Measurements from ENCODE around the gene RPTOR. TPM values are rescaled to one million over a fixed set of nuclear protein-coding genes. Genes with fewer than 3 reads are reported as not detected.
"Not testable (repeated sequence)": the region's sequence is repeated elsewhere in the genome, so short reads cannot be mapped to it uniquely, and the experiment has no call there.

Gene RPTOR
- total RNA-seq, result 19.6 and 26.2 TPM in 2 replicates

DNA sequence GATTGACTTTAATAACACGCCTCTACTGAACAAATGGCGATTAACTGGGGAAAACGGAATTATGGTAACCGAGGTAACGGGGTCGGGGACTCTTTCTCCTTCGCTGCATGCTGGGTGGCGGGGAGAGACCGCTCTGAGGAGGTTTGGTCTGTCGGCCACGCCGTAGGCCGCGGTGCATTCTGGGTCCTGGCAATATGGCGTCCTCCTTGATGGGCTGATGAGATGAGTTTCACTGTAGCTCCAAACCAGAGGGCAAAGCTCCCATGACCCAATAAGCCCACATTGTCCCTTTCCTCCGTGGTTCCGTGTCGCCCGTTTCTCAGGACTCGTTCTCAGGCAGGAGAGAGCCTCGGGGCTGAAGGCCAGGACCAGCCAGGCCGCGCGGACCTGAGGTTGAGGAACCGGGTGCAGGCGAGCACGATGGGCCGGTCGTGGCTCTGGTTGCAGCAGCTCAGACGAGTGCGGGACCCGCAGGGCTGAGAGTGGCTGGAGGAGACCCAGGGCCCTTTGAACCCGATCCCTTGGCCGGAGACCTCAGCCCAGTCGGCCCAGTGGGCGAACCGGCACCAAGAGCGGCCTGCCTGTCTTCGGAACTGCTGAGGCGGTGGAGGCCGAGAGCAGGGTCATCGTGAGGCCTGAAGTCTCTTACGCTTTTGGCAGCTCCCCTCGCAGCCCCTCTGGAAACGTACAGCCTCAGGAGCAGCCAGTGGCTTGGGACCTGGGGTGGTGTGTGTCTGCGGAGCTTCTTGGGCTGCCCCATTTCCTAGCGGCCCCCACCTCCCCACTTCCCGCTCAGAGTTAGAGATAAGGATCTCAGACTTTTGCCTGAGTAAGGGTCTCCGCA lies at the start of gene RPTOR:
Gene RPTOR (plus strand): TSS at position 184 of the 844 bp plus-strand sequence. CDS start 792 bp downstream, outside the sequence.
- DNase-seq (ENCODE audit: low read depth, low spot score), result peak; percentile 55

- no peak for DNase-seq (ENCODE audit: low read depth, low spot score)
Observed at GRCh38 chr17:80497726-80498241, 46.9 kb upstream of the RPTOR start.

GRCh38 chr17:80498242-80498919 lies 46.3 kb upstream of the RPTOR start:
- no peak for DNase-seq (ENCODE audit: low read depth, low spot score)

DNA sequence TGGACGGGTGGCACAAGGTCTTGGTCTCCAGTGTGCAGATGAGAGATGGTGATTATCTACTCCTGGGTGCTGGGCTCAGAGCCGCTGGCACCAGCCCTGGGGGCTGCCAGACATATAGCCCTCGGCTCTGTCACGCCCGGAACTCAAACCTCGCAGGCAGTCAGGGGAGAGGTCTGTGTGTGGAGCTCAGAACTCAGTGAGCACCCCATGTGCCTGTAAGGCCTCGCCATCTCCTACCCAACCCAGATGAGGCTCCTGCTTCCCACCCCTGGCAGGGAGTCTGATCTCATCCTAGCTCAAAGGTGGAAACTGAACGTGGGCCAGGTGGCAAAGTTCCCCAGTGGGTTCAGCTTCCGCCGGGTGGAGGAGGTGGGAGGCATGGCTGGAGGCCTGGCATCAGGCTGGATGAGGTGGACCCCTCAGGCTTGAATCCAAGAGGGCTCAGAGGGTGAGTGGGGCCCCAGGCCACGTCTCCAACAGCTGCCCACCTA lies 45.7 kb upstream of the RPTOR start:
- no peak for DNase-seq (ENCODE audit: low read depth, low spot score)

GRCh38 chr17:80499560-80499959 lies 45.1 kb upstream of the RPTOR start:
- no peak for DNase-seq (ENCODE audit: low read depth, low spot score)

- no peak for DNase-seq (ENCODE audit: low read depth, low spot score)
Observed at GRCh38 chr17:80499961-80500665, 44.5 kb upstream of the RPTOR start.

DNA sequence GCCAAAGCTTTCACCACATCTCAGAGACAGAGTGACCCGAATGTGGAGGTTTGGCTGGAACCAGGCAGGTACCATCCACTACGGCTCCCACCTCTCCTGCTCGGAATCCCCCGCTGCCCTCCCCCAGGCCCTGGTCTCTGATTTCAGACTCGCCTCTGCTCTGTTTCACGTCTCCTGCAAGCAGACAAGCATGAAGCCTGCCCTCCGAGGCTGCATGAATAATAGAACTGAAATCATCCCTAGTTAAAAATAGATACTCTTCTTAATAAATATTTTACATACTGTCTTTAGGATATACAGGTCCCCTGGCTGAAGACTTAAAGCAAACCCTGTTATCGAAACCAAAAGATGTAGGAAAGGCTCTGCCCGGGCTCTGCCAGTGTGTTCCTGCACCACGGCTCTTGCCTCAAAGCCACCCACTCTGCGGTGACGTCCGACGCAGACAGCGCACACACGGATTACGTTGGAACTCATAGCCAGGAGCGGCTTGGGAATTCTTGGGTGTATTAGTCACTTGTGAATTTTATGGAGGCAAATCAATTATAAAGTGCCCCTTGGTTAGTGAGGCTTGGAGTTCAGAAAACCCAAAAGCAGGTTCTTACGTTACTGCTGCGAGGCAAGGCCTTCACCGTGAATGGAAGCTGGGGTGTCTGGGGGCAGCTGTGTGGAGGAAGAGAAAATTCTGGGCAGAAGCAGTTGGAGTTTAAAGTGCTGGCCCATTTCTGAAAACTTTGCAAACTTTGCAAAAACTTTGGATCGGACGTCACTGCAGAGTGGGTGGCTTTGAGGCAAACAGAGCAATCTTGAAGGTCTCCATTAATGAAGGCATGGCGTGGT lies 42.7 kb upstream of the RPTOR start:
- DNase-seq (ENCODE audit: low read depth, low spot score), result no peak

- DNase-seq (ENCODE audit: low read depth, low spot score), result no peak
Observed at GRCh38 chr17:80502578-80502877, 42.1 kb upstream of the RPTOR start.

DNA sequence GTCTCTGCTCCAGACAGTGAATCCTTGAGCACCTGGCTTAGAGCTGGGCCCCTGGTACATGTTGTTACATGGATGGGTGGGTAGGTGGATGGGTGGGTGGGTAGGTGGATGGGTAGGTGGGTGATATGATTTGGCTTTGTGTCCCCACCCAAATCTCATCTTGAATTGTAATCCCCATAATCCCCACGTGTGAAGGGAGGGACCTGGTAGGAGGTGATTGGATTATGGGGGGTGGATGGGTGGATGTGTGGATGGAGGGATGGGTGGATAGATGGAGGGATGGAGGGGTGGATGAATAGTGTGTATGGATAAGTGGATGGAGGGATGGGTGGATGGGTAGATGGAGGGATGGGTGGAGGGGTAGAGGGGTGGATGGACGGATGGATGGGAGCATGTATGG lies 41.6 kb upstream of the RPTOR start:
- no peak for DNase-seq (ENCODE audit: low read depth, low spot score)

GRCh38 chr17:80503921-80504320 lies 40.7 kb upstream of the RPTOR start:
- no peak for DNase-seq (ENCODE audit: low read depth, low spot score)

- DNase-seq (ENCODE audit: low read depth, low spot score), result no peak
Observed at GRCh38 chr17:80504686-80505413, 39.8 kb upstream of the RPTOR start.

DNA sequence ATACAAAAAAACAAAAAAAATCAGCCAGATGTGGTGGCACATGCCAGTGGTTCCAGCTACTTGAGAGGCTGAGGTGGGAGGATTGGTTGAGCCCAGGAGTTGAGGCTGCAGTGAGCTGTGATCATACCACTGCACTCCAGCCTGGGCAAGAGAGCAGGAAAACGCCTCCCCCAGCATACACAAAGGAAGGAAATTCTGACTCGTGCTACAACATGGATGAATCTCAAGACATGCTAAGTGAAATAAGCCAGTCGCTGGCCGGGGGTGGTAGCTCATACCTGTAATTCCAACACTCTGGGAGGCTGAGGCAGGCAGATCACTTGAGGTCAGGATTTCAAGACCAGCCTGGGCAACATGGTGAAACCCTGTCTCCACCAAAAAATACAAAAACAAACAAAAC lies 37.5 kb upstream of the RPTOR start:
- not testable (repeated sequence) for DNase-seq (ENCODE audit: low read depth, low spot score)

DNA sequence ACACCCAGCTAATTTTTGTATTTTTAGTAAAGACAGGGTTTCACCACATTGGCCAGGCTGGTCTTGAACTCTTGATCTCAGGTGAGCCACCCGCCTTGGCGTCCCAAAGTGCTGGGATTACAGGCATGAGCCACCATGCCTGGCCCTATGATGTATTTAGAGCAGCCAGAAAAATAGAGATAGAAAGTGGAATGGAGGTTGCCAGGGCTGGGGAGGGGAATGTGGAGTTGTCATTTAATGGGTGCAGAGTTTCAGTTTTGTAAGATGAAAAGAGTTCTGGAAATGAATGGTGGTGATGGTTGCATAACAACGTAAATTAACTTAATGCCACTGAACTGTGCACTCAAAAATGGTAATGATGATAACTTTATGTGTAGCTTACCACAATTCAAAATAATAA lies 36.7 kb upstream of the RPTOR start:
- DNase-seq (ENCODE audit: low read depth, low spot score), result no peak

DNA sequence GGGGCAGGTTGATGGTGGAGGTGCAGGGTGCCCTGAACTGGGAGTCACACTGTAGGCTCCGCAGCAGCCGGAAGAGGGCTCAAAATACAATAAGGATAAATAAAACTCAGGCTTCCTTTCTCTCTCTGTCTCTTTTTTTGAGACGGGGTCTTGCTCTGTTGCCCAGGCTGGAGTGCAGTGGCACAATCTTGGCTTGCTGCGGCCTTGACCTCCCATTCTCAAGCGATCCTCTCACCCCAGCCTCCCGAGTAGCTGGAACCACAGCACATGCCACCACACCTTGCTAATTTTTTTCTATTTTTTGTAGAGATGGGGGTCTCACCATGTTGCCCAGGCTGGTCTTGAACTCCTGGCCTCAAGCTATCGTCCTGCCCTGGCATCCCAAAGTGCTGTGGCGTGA lies 35.3 kb upstream of the RPTOR start:
- DNase-seq (ENCODE audit: low read depth, low spot score), result no peak

- DNase-seq (ENCODE audit: low read depth, low spot score), result no peak
Observed at GRCh38 chr17:80510132-80510531, 34.5 kb upstream of the RPTOR start.

- DNase-seq (ENCODE audit: low read depth, low spot score), result no peak
Observed at GRCh38 chr17:80510772-80511171, 33.9 kb upstream of the RPTOR start.

DNA sequence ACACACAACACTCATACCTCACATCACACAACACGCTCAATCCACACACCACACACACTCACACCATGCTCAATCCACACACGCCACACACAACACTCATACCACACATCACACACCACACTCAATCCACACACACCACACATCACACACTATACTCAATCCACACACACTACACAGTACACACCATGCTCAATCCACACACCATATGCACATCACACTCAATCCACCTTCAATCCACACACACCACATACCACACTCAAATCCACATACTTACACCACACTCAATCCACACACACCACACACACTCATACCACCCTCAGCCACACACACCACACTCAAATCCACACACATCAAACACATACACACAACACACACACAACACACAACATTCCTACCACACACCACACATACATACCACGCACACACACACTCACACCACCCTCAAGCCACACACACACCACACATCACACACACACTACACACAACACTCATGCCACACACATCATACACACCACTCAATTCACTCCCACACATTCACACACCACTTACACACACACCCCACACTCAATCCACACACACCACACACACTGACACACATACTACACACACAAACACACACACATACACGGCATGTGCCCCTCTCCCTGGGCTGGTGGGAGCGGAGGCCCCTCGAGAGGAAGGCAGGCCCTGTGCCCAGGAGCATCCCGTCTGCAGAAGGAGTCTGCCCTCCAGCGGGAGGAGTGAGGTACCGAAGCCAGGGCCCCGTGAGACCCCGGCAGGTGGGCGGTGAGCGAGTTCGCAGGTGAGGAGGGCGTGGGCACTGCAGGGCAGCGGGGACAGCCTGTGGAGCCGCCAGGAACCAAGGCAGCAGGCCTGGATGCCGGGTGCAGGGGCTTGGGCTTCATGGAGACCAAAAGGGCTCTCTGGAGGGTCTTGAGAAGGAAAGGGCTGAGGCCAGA lies 33.1 kb upstream of the RPTOR start:
- DNase-seq (ENCODE audit: low read depth, low spot score), result no peak

GRCh38 chr17:80512233-80512632 lies 32.4 kb upstream of the RPTOR start:
- no peak for DNase-seq (ENCODE audit: low read depth, low spot score)

GRCh38 chr17:80513201-80513600 lies 31.4 kb upstream of the RPTOR start:
- DNase-seq (ENCODE audit: low read depth, low spot score), result no peak
